NCI-H82 treated with DMSO at 0.1 percent for 48 hours (cell line): ENCODE results near the gene BICRA.
"Not testable (repeated sequence)": the region's sequence is repeated elsewhere in the genome, so short reads cannot be mapped to it uniquely, and the experiment has no call there.

Experiments used
- DNase-seq: peaks from one replicate; lab custom pipeline; 2025; ENCODE audit not compliant: unreplicated experiment; lab: John Stamatoyannopoulos, UW

The BICRA gene

DNA sequence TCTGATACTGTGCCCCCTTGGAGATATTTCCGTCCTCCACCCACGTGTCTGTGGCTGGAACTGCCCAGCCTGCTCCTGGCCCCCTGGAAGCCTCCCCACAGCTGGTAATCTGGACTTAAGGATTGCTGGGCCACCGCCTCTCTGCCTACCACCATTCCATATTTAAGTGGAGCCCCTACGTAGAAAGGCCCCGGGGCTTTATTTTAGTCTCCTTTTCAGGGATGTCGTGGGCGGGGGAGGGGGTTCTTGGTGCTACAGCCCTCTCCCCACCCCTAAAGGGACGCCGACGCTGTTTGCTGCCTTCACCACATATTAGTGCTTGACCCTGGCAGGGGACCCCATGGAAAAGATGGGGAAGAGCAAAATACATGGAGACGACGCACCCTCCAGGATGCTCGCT is 133.7 kb downstream of the BICRA start:
- no peak for DNase-seq

- DNase-seq, result peak; percentile 98
These were observed 136.3 kb downstream of the BICRA start, which contains the start of gene NOP53 for GRCh38 chr19:47745010-47745901. Gene NOP53 (plus strand): TSS chr19:47745546. CDS start chr19:47745560, 14 bp downstream.

GRCh38 chr19:47746129-47746528 is 137.2 kb downstream of the BICRA start:
- DNase-seq, result not testable (repeated sequence)

DNA sequence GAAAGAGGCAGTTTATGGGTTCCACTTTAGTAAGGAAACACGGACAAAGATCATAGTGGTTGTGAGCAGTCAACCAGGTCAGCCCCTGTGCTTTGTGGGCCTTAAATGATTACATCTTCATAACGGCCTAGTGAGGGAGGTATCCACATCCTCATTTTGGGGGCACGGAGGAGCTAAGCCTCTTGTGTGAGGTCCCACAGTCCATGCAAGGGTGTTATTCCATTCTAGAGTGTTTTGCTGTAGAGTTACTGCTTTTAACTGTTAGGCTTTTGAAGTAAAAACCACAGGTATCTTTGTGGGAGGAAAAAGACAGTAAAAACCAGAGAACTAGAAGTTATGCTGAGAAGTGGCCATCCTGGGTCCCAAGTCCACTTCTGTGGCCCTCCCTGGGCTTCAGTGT is 140.4 kb downstream of the BICRA start:
- DNase-seq, result no peak

DNA sequence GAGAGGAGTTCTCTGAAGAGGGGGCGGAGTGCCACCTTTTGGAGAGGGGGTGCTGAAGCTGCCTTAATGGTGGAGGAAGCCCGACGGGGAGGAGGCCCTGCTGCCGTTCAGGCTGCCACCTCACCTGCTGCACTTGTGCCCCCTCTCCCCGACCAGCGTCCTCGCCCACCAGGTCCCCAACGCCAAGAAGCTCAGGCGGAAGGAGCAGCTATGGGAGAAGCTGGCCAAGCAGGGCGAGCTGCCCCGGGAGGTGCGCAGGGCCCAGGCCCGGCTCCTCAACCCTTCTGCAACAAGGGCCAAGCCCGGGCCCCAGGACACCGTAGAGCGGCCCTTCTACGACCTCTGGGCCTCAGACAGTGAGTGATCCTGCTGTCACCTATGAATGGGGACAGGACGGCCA is 141.8 kb downstream of the BICRA start:
- DNase-seq, result no peak

GRCh38 chr19:47752440-47753211 is 143.7 kb downstream of the BICRA start:
- no peak for DNase-seq
